Activated CD4-positive, alpha-beta T cell treated with anti-CD3 and anti-CD28 coated beads, Interleukin-2, amount 50 U/mL, for 1 hour (primary cell): Measurements from ENCODE around the gene IGF2BP1.
"Not testable (repeated sequence)": the region's sequence is repeated elsewhere in the genome, so short reads cannot be mapped to it uniquely, and the experiment has no call there.

Experiments used
- DNase-seq: peaks from one replicate; pipeline ENCODE4 v3.0.0-alpha.2; 2020

The IGF2BP1 gene

GRCh38 chr17:49055181-49055927 lies 58.2 kb downstream of the IGF2BP1 start:
- DNase-seq, result no peak

GRCh38 chr17:49061524-49061943 lies 64.3 kb downstream of the IGF2BP1 start:
- no peak for DNase-seq

- DNase-seq, result no peak
Measured at GRCh38 chr17:49063652-49064051, 66.5 kb downstream of the IGF2BP1 start.

GRCh38 chr17:49067163-49067562 lies 70.0 kb downstream of the IGF2BP1 start:
- no peak for DNase-seq

GRCh38 chr17:49069585-49070273 lies 72.5 kb downstream of the IGF2BP1 start:
- no peak for DNase-seq

- DNase-seq, result no peak
Measured at GRCh38 chr17:49071106-49071505, 73.9 kb downstream of the IGF2BP1 start.

GRCh38 chr17:49074851-49075540 lies 77.8 kb downstream of the IGF2BP1 start:
- DNase-seq, result no peak

GRCh38 chr17:49076573-49077384 lies 79.6 kb downstream of the IGF2BP1 start:
- no peak for DNase-seq

GRCh38 chr17:49078248-49078647 lies 81.1 kb downstream of the IGF2BP1 start:
- no peak for DNase-seq

GRCh38 chr17:49079840-49080663 lies 82.9 kb downstream of the IGF2BP1 start:
- DNase-seq, result no peak

- no peak for DNase-seq
Measured at GRCh38 chr17:49082231-49082630, 85.0 kb downstream of the IGF2BP1 start.

- not testable (repeated sequence) for DNase-seq
Measured at GRCh38 chr17:49085046-49085445, 87.9 kb downstream of the IGF2BP1 start.

- no peak for DNase-seq
Measured at GRCh38 chr17:49085565-49086315, 88.6 kb downstream of the IGF2BP1 start.

GRCh38 chr17:49086316-49086605 lies 89.1 kb downstream of the IGF2BP1 start:
- no peak for DNase-seq

GRCh38 chr17:49086649-49087048 lies 89.5 kb downstream of the IGF2BP1 start:
- DNase-seq, result no peak

- DNase-seq, result no peak
Measured at GRCh38 chr17:49089094-49089493, 91.9 kb downstream of the IGF2BP1 start.

- DNase-seq, result no peak
Measured at GRCh38 chr17:49090878-49091594, 93.9 kb downstream of the IGF2BP1 start.

- no peak for DNase-seq
Measured at GRCh38 chr17:49093131-49093530, 95.9 kb downstream of the IGF2BP1 start.

GRCh38 chr17:49100601-49101000 lies 103.4 kb downstream of the IGF2BP1 start:
- no peak for DNase-seq

- no peak for DNase-seq
Measured at GRCh38 chr17:49101054-49101534, 103.9 kb downstream of the IGF2BP1 start.

GRCh38 chr17:49103360-49103759 lies 106.2 kb downstream of the IGF2BP1 start:
- DNase-seq, result not testable (repeated sequence)
